B cell (primary cell): ENCODE data around the gene ENOX1. TPM values are rescaled to one million over a fixed set of nuclear protein-coding genes. Genes with fewer than 3 reads are reported as not detected.

Experiments used
- ATAC-seq: fragments of 200-7000 bp; cut with Tn5 transposase; one replicate; pipeline ENCODE4 v1.10.0; 2021; ENCODE audit warnings: low read depth, mild to moderate bottlenecking, moderate number of reproducible peaks, moderate library complexity
- CTCF ChIA-PET: fragments of 350-600 bp; sonication (Branson Sonifier 250); formaldehyde crosslinking; loops from one replicate; lab custom pipeline; 2021; ENCODE audit warnings: antibody characterized with exemption, inconsistent platforms; lab: Charles Lee
- POLR2A ChIA-PET: fragments of 350-600 bp; sonication (Branson Sonifier 250); formaldehyde crosslinking; loops from one replicate; lab custom pipeline; 2021; ENCODE audit warnings: antibody characterized with exemption; lab: Charles Lee
- DNase-seq: peaks from one replicate; pipeline ENCODE4 v3.0.0; 2013
- H2AFZ ChIP-seq: 2 replicates; pipeline ENCODE4 v1.6.1; 2012; ENCODE audit warnings: mild to moderate bottlenecking, low read depth, low read length; ENCODE audit not compliant: insufficient read depth, poor library complexity, severe bottlenecking
- H3K27ac ChIP-seq, 2 donors: 1 replicate in 1 of 2; 2 replicates in 1 of 2; pipeline ENCODE4 v1.5.1; 2012 to 2013; ENCODE audit warnings: low read length in 2 of 2, mild to moderate bottlenecking in 2 of 2, moderate library complexity in 1 of 2
- H3K27me3 ChIP-seq, 4 experiments: fragments of 200-600 bp in 1 of 4; sonication (generic) in 1 of 4; replicated peaks in 1 of 4; 1 replicate in 2 of 4; 2 replicates in 2 of 4; pipeline versions ENCODE4 v1.6.1 to v1.7.0; 2013 to 2016; ENCODE audit warnings: low read length in 3 of 4, mild to moderate bottlenecking in 2 of 4, mixed read lengths in 1 of 4, moderate library complexity in 1 of 4; ENCODE audit not compliant: insufficient read depth in 4 of 4, control insufficient read depth in 3 of 4; ENCODE audit errors: control extremely low read depth in 1 of 4
- H3K36me3 ChIP-seq, 2 experiments: replicated peaks in 1 of 2; 1 replicate in 1 of 2; 2 replicates in 1 of 2; pipeline versions ENCODE4 v1.6.1 to v1.7.1; 2013; ENCODE audit warnings: low read length in 1 of 2; ENCODE audit not compliant: insufficient read depth in 2 of 2, control insufficient read depth in 1 of 2; ENCODE audit errors: control extremely low read depth in 1 of 2, extremely low read depth in 1 of 2
- H3K4me1 ChIP-seq, 2 donors: fragments of 200-600 bp in 1 of 2; sonication (generic) in 1 of 2; 1 replicate in 1 of 2; 2 replicates in 1 of 2; pipeline versions ENCODE4 v1.5.1 to v1.6.1; 2013 to 2017; ENCODE audit warnings: low read length in 2 of 2; ENCODE audit not compliant: control insufficient read depth in 2 of 2, insufficient read depth in 2 of 2
- H3K4me2 ChIP-seq: replicated peaks from 2 replicates; pipeline ENCODE3; 2012; ENCODE audit warnings: mild to moderate bottlenecking, low read depth, low read length; ENCODE audit not compliant: poor library complexity, severe bottlenecking
- H3K4me3 ChIP-seq, 5 experiments: fragments of 200-600 bp in 1 of 5; sonication (generic) in 1 of 5; 1 replicate in 3 of 5; 2 replicates in 2 of 5; pipeline versions ENCODE4 v1.5.1 to v1.7.0; 2011 to 2016; ENCODE audit warnings: low read length in 4 of 5, mild to moderate bottlenecking in 4 of 5, low read depth in 2 of 5, control low read depth in 1 of 5, moderate library complexity in 1 of 5; ENCODE audit not compliant: insufficient read depth in 1 of 5; ENCODE audit errors: control extremely low read depth in 1 of 5, extremely low read depth in 1 of 5
- H3K79me2 ChIP-seq: fragments of 200-600 bp; sonication (generic); one replicate; pipeline ENCODE4 v1.6.0; 2016; ENCODE audit warnings: low read length; ENCODE audit not compliant: control insufficient read depth, insufficient read depth
- H3K9ac ChIP-seq: fragments of 200-600 bp; sonication (generic); 2 replicates; pipeline ENCODE4 v1.6.1; 2017; ENCODE audit warnings: mild to moderate bottlenecking, low read length, moderate library complexity
- H3K9me3 ChIP-seq, 3 donors: one replicate each; pipeline versions ENCODE4 v1.6.1 to v1.7.1; 2013; ENCODE audit warnings: low read length in 2 of 3; ENCODE audit not compliant: control insufficient read depth in 2 of 3, insufficient read depth in 1 of 3; ENCODE audit errors: control extremely low read depth in 1 of 3
- H4K20me1 ChIP-seq: 2 replicates; pipeline ENCODE4 v1.6.0; 2012; ENCODE audit warnings: mild to moderate bottlenecking, low read length; ENCODE audit not compliant: insufficient read depth, control insufficient read depth, poor library complexity, severe bottlenecking
- H3K27ac Mint-ChIP-seq: one replicate; pipeline ENCODE4 v1.8.0; 2021; ENCODE audit warnings: mixed read lengths
- H3K27me3 Mint-ChIP-seq: one replicate; pipeline ENCODE4 v1.8.0; 2021; ENCODE audit warnings: mixed read lengths
- H3K4me1 Mint-ChIP-seq: one replicate; pipeline ENCODE4 v1.8.0; 2021; ENCODE audit warnings: mixed read lengths
- H3K4me3 Mint-ChIP-seq: one replicate; pipeline ENCODE4 v1.8.0; 2021; ENCODE audit warnings: mixed read lengths
- H3K9me3 Mint-ChIP-seq: one replicate; pipeline ENCODE4 v1.8.0; 2022; ENCODE audit warnings: mixed read lengths; ENCODE audit not compliant: insufficient read depth
- CTCF ChIP-seq: fragments of 200-600 bp; IDR thresholded peaks from one replicate; pipeline ENCODE4 v1.8.0; 2022; ENCODE audit warnings: antibody characterized with exemption, mild to moderate bottlenecking
- EZH2 ChIP-seq: IDR thresholded peaks from 2 replicates; pipeline ENCODE4 v1.6.1; 2012; ENCODE audit warnings: borderline replicate concordance, low read depth, mild to moderate bottlenecking, moderate library complexity, low read length; ENCODE audit not compliant: insufficient read depth, poor library complexity, severe bottlenecking
- WGBS: methylation state at CpG from one replicate; pipeline ENCODE4 v1.1.5; 2013; ENCODE audit warnings: missing lambda C conversion rate; ENCODE audit not compliant: insufficient coverage; 5-methylcytosine and 5-hydroxymethylcytosine counted together
- intact Hi-C: fragments of 100-400 bp; cut with micrococcal nuclease; formaldehyde crosslinking; loops from one replicate; pipeline ENCODE4 v1.10.0; 2022
- polyA plus RNA-seq: library from polyadenylated mRNA; depleted of rRNA; stranded (reverse); fragments of >200 nt; gene quantifications from 2 replicates; pipeline ENCODE4 v1.2.3, GENCODE V29; 2012
- total RNA-seq, 2 donors: library from RNA; stranded (reverse); fragments of 120-200 nt in 1 of 2; gene quantifications; 1 replicate in 1 of 2; 2 replicates in 1 of 2; pipeline versions ENCODE4 v1.2.3 to v1.2.4, GENCODE V29; 2013 to 2022

ENOX1 gene
- total and polyA plus RNA-seq, 2 donors (not counting 1 experiment from before 2014, with no cell fraction given) = not detected

- no peaks in the 10 kb centered on the region for H3K4me1 Mint-ChIP-seq
- CTCF ChIA-PET = no interaction called here
- WGBS = 92% methylated on average over 2 of the region's 2 CpGs
- Histone ChIP-seq H4K20me1 (no peaks in the 10 kb centered on the region), H3K9me3 (no peaks in the 10 kb centered on the region), H3K27ac (no peak overlapping the region), H3K4me3 (no peak overlapping the region), H3K4me2 (no peak overlapping the region), H2AFZ (no peak overlapping the region), H3K36me3 (no peaks in the 10 kb centered on the region), H3K27me3 (no peaks in the 10 kb centered on the region), H3K79me2 (no peaks in the 10 kb centered on the region), H3K9ac (no peak overlapping the region), H3K4me1 (no peaks in the 10 kb centered on the region)
- ATAC-seq (no peak), DNase-seq (no peak)
- intact Hi-C loops = no loop called here
- POLR2A ChIA-PET = no interaction called here
- H3K9me3 Mint-ChIP-seq = no peaks in the 10 kb centered on the region
- H3K27me3 Mint-ChIP-seq = peaks cover 17% of the 10 kb centered on the region
- no peak overlapping the region for H3K27ac Mint-ChIP-seq
- no peak overlapping the region for H3K4me3 Mint-ChIP-seq
- TF ChIP-seq EZH2 = no peak
Measured at GRCh38 chr13:43273362-43273761, 513.4 kb downstream of the ENOX1 start.

GRCh38 chr13:43272851-43273250, 513.9 kb downstream of the ENOX1 start:
- Histone ChIP-seq H3K4me2 (no peak overlapping the region), H2AFZ (no peak overlapping the region), H3K9me3 (no peaks in the 10 kb centered on the region), H3K27ac (no peak overlapping the region), H3K4me3 (no peak overlapping the region), H4K20me1 (no peaks in the 10 kb centered on the region), H3K36me3 (no peaks in the 10 kb centered on the region), H3K79me2 (no peaks in the 10 kb centered on the region), H3K4me1 (no peaks in the 10 kb centered on the region), H3K9ac (no peak overlapping the region), H3K27me3 (no peaks in the 10 kb centered on the region)
- Mint-ChIP-seq H3K4me1 (no peaks in the 10 kb centered on the region), H3K27ac (no peak overlapping the region), H3K4me3 (no peak overlapping the region), H3K9me3 (no peaks in the 10 kb centered on the region), H3K27me3 (peaks cover 19% of the 10 kb centered on the region)
- ChIA-PET CTCF (no interaction called here), POLR2A (no interaction called here)
- 94% methylated on average over 5 of the region's 5 CpGs for WGBS
- TF ChIP-seq CTCF (no peak), EZH2 (no peak)
- DNase-seq (no peak), ATAC-seq (no peak)
- intact Hi-C loops = no loop called here
